SK-N-SH (cell line): ENCODE measurements around the gene PRLR. TPM values are rescaled to one million over a fixed set of nuclear protein-coding genes. Genes with fewer than 3 reads are reported as not detected.

Experiments
- CTCF ChIA-PET: fragments of 300-600, 350-600 bp; formaldehyde crosslinking; extraction: SDS; loops from one replicate; lab custom pipeline; 2021; lab: Yijun Ruan, JAX
- POLR2A ChIA-PET: fragments of 350-600 bp; sonication (Branson Sonifier 250); formaldehyde crosslinking; extraction: SDS; loops from one replicate; lab custom pipeline; 2020; ENCODE audit warnings: antibody characterized with exemption, inconsistent platforms; lab: Yijun Ruan, JAX
- DNase-seq: peaks from one replicate; pipeline ENCODE4 v3.0.0; 2012
- H2AFZ ChIP-seq: fragments of 200-600 bp; sonication (generic); 2 replicates; pipeline ENCODE4 v1.8.1; 2016; ENCODE audit warnings: antibody characterized with exemption, mild to moderate bottlenecking, low read depth
- H3F3A ChIP-seq: fragments of 200-600 bp; sonication (generic); replicated peaks from 2 replicates; pipeline ENCODE3; 2016; ENCODE audit warnings: antibody characterized with exemption, mild to moderate bottlenecking; ENCODE audit not compliant: insufficient read depth
- H3K27ac ChIP-seq, 2 experiments: fragments of 200-500 bp in 1 of 2; fragments of 200-600 bp in 1 of 2; sonication (Bioruptor generic) in 1 of 2; sonication (generic), shearing (Covaris generic) in 1 of 2; 2 replicates each; pipeline versions ENCODE4 v1.5.1 to v1.6.1; 2014 to 2016; ENCODE audit warnings: low read depth in 2 of 2, inconsistent platforms in 1 of 2, low read length in 1 of 2, mild to moderate bottlenecking in 1 of 2, mixed read lengths in 1 of 2
- H3K27me3 ChIP-seq: fragments of 200-600 bp; sonication (generic), shearing (Covaris generic); 2 replicates; pipeline ENCODE4 v1.6.1; 2016; ENCODE audit warnings: mixed run types; ENCODE audit not compliant: insufficient read depth
- H3K36me3 ChIP-seq, 2 experiments: fragments of 200-500 bp in 1 of 2; fragments of 200-600 bp in 1 of 2; sonication (Bioruptor generic) in 1 of 2; sonication (generic) in 1 of 2; replicated peaks in 1 of 2; 2 replicates each; pipeline versions ENCODE3 to v1.5.1; 2014 to 2016; ENCODE audit warnings: low read length in 1 of 2, mild to moderate bottlenecking in 1 of 2; ENCODE audit not compliant: insufficient read depth in 2 of 2, control insufficient read depth in 1 of 2
- H3K4me1 ChIP-seq, 2 experiments: fragments of 200-500 bp in 1 of 2; fragments of 200-600 bp in 1 of 2; sonication (Bioruptor generic) in 1 of 2; sonication (generic), shearing (Covaris generic) in 1 of 2; 2 replicates each; pipeline versions ENCODE4 v1.5.1 to v1.6.1; 2014 to 2016; ENCODE audit warnings: low read depth in 1 of 2, low read length in 1 of 2, mixed run types in 1 of 2; ENCODE audit not compliant: insufficient read depth in 2 of 2, control insufficient read depth in 1 of 2
- H3K4me2 ChIP-seq: fragments of 200-600 bp; sonication (generic), shearing (Covaris generic); 2 replicates; pipeline ENCODE4 v1.6.1; 2017; ENCODE audit warnings: mixed run types
- H3K4me3 ChIP-seq, 2 experiments: fragments of 200-500 bp in 1 of 2; fragments of 200-600 bp in 1 of 2; sonication (Bioruptor generic) in 1 of 2; sonication (generic), shearing (Covaris generic) in 1 of 2; 2 replicates each; pipeline versions ENCODE4 v1.5.1 to v1.8.1; 2014 to 2016; ENCODE audit warnings: low read depth in 2 of 2, inconsistent platforms in 1 of 2, low read length in 1 of 2, mild to moderate bottlenecking in 1 of 2, mixed read lengths in 1 of 2, moderate library complexity in 1 of 2
- H3K79me2 ChIP-seq: fragments of 200-600 bp; sonication (generic); 2 replicates; pipeline ENCODE4 v1.8.1; 2017; ENCODE audit warnings: mild to moderate bottlenecking; ENCODE audit not compliant: insufficient read depth
- H3K9ac ChIP-seq: fragments of 200-600 bp; sonication (generic); 2 replicates; pipeline ENCODE4 v1.6.1; 2017; ENCODE audit warnings: mixed run types
- H3K9me2 ChIP-seq: fragments of 200-600 bp; sonication (generic); 2 replicates; pipeline ENCODE4 v1.6.1; 2017; ENCODE audit warnings: mixed run types
- H3K9me3 ChIP-seq: fragments of 200-600 bp; sonication (generic); 2 replicates; pipeline ENCODE4 v1.6.1; 2017; ENCODE audit warnings: mixed run types, mild to moderate bottlenecking, moderate library complexity
- H4K20me1 ChIP-seq: fragments of 200-600 bp; sonication (generic); 2 replicates; pipeline ENCODE4 v1.6.1; 2017; ENCODE audit warnings: mild to moderate bottlenecking, mixed run types; ENCODE audit not compliant: insufficient read depth
- CHD2 ChIP-seq: fragments of 150-350 bp; IDR thresholded peaks from 2 replicates; pipeline ENCODE4 v1.6.1; 2018; ENCODE audit warnings: low read length; ENCODE audit not compliant: partially characterized antibody
- ELF1 ChIP-seq: IDR thresholded peaks from 2 replicates; pipeline ENCODE4 v1.4.0; 2012
- EZH2phosphoT487 ChIP-seq: fragments of 200-600 bp; sonication (generic); IDR thresholded peaks from 2 replicates; pipeline ENCODE4 v1.6.1; 2017; ENCODE audit warnings: low read depth, mixed run types, mild to moderate bottlenecking, antibody characterized with exemption, moderate library complexity, borderline replicate concordance
- FOSL2 ChIP-seq: IDR thresholded peaks from 2 replicates; pipeline ENCODE4 v1.4.0; 2012; ENCODE audit warnings: low read depth, mild to moderate bottlenecking, moderate library complexity, borderline replicate concordance
- FOXJ3 ChIP-seq: sonication (generic); formaldehyde crosslinking; IDR thresholded peaks from 2 replicates; pipeline ENCODE4 v1.5.1; 2020; ENCODE audit warnings: mild to moderate bottlenecking, missing genetic modification reagents
- FOXM1 ChIP-seq: IDR thresholded peaks from 2 replicates; pipeline ENCODE4 v1.4.0; 2012; ENCODE audit warnings: low read depth, mild to moderate bottlenecking
- GATA2 ChIP-seq: sonication (generic); formaldehyde crosslinking; IDR thresholded peaks from 2 replicates; pipeline ENCODE4 v1.5.0; 2020; ENCODE audit warnings: mild to moderate bottlenecking, missing genetic modification reagents
- MEF2A ChIP-seq: IDR thresholded peaks from 2 replicates; pipeline ENCODE4 v1.4.0; 2012; ENCODE audit warnings: low read depth, borderline replicate concordance
- NFIC ChIP-seq: IDR thresholded peaks from 2 replicates; pipeline ENCODE4 v1.4.0; 2012; ENCODE audit warnings: borderline replicate concordance
- POLR2AphosphoS5 ChIP-seq: IDR thresholded peaks from 2 replicates; pipeline ENCODE4 v1.6.1; 2012; ENCODE audit warnings: low read depth, low read length
- RAD21 ChIP-seq: IDR thresholded peaks from 2 replicates; pipeline ENCODE4 v1.6.1; 2012; ENCODE audit warnings: mild to moderate bottlenecking, low read length
- YY1 ChIP-seq: IDR thresholded peaks from 2 replicates; pipeline ENCODE4 v1.4.0; 2012; ENCODE audit warnings: low read depth, mild to moderate bottlenecking
- WGBS: methylation state at CpG from one replicate; pipeline ENCODE4 v1.1.6; 2017; ENCODE audit warnings: low lambda C conversion rate; 5-methylcytosine and 5-hydroxymethylcytosine counted together
- polyA plus RNA-seq, 3 experiments: library from polyadenylated mRNA; depleted of rRNA; stranded (reverse); fragments of >200 nt; gene quantifications; 2 replicates each; pipeline ENCODE4 v1.2.3, GENCODE V29; 2012
- TF ChIP-seq, protein P1 (sequence below): IDR thresholded peaks from 2 replicates; pipeline ENCODE4; 2012

Gene PRLR
- polyA plus RNA-seq, 1 of the 3 experiments (the other 2 are of a cell fraction): 0.13 TPM

DNA sequence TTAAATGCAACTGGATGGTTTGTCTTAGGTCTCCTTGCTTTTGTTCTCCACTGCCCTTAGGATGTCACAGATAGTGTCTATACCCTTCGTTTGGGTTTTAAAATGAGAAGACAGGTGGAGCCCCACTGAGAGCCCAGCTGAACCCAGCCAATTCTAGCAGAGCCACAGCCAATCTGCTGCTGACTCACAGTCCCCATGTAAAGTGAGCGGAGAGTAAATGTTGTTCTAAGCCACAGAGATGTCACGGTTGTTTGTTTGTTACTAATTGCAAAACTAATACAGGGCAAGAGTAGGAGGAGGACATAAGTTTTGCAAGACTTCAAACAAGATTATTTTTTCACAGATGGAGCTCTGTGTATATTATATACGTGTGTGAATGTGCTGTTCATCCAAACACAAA, 132.1 kb downstream of the PRLR start:
- ChIA-PET CTCF (interaction anchor here (1.0 to 1.1 kb wide), 2 partner anchors 10 to 338 kb away, joined by 3 to 6 read pairs; no protein-coding TSS in a partner anchor), POLR2A (no interaction called here)
- 27% methylated on average over 4 of the region's 4 CpGs for WGBS
- DNase-seq: no peak
- Histone ChIP-seq H3K4me1 (no peaks in the 10 kb centered on the region), H2AFZ (no peak overlapping the region), H3K9ac (no peak overlapping the region), H3F3A (no peaks in the 10 kb centered on the region), H3K36me3 (no peaks in the 10 kb centered on the region), H3K9me3 (no peaks in the 10 kb centered on the region), H3K27ac (no peak overlapping the region), H4K20me1 (no peaks in the 10 kb centered on the region), H3K4me2 (no peak overlapping the region), H3K9me2 (no peaks in the 10 kb centered on the region), H3K4me3 (no peak overlapping the region), H3K27me3 (no peaks in the 10 kb centered on the region; the same call in 1 of the 2 replicates), H3K79me2 (no peaks in the 10 kb centered on the region)
- TF ChIP-seq, protein P1, sequence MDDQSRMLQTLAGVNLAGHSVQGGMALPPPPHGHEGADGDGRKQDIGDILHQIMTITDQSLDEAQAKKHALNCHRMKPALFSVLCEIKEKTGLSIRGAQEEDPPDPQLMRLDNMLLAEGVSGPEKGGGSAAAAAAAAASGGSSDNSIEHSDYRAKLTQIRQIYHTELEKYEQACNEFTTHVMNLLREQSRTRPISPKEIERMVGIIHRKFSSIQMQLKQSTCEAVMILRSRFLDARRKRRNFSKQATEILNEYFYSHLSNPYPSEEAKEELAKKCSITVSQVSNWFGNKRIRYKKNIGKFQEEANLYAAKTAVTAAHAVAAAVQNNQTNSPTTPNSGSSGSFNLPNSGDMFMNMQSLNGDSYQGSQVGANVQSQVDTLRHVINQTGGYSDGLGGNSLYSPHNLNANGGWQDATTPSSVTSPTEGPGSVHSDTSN: no peak

DNA sequence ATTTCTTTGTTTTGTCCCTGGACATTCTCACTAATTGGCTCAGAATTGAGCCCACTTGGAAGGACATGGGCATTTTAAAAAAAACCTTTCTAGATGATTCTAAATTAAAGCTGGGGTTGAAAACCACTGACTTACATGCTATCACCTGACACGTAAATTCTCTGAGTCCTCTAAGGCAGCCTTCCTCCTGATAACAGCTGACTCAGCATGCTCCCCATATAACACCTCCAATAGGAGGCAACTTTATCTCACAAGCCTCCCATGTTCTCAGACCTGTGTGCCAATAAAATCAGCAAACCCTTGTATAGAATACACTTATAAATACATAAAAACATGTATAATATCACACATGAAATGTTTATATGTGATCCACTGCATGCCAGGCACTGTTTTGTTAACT, 133.4 kb downstream of the PRLR start:
- H3K9me3 ChIP-seq: no peaks in the 10 kb centered on the region
- H2AFZ ChIP-seq: no peak overlapping the region
- no peak overlapping the region for H3K4me3 ChIP-seq
- WGBS: 6% methylated on average over 1 of the region's 1 CpG
- H3K27me3 ChIP-seq: no peaks in the 10 kb centered on the region; the same call in 1 of the 2 replicates
- no peak overlapping the region for H3K27ac ChIP-seq
- CTCF ChIA-PET: interaction anchor here (1.5 kb wide), 1 partner anchor 829 kb away, joined by 4 read pairs; no protein-coding TSS in a partner anchor
- no peaks in the 10 kb centered on the region for H3F3A ChIP-seq
- no peak overlapping the region for H3K4me2 ChIP-seq
- POLR2A ChIA-PET: no interaction called here
- H3K79me2 ChIP-seq: no peaks in the 10 kb centered on the region
- H3K9me2 ChIP-seq: no peaks in the 10 kb centered on the region
- no peaks in the 10 kb centered on the region for H3K36me3 ChIP-seq
- H3K9ac ChIP-seq: no peak overlapping the region
- no peak for DNase-seq
- no peaks in the 10 kb centered on the region for H3K4me1 ChIP-seq
- H4K20me1 ChIP-seq: no peaks in the 10 kb centered on the region
- TF ChIP-seq FOXM1 (no peak), GATA2 (CRISPR knock-in tag) (no peak), FOSL2 (no peak), CHD2 (no peak), EZH2phosphoT487 (no peak), NFIC (no peak), MEF2A (no peak), FOXJ3 (CRISPR knock-in tag) (no peak), YY1 (no peak), RAD21 (no peak), POLR2AphosphoS5 (no peak)

DNA sequence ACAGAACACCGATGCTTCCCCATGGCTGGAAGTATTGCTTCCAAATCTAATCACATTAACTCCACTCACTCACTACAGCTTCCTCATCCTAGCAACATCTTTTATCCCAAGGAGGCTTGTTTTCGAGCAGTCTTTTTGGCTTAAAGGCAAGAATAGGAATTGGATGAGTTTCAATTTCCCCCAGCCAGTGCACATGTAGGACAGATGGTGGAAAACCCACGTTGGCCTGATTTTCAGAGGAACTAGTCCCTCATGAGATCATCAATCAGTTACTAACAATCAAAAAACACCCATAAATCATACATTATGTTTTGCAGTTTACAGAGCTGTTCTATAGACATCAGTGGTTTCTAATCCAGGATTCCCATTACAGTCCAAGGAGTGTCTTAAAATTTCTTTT, 134.1 kb downstream of the PRLR start:
- no peak for TF ChIP-seq ELF1
- TF ChIP-seq NFIC: no peak
- DNase-seq: no peak
- Histone ChIP-seq H3K27ac (no peak overlapping the region), H3K9me3 (no peaks in the 10 kb centered on the region), H3K36me3 (no peaks in the 10 kb centered on the region), H2AFZ (no peak overlapping the region), H3K4me2 (no peak overlapping the region), H3K9ac (no peak overlapping the region), H3K27me3 (no peaks in the 10 kb centered on the region; the same call in 1 of the 2 replicates), H3K79me2 (no peaks in the 10 kb centered on the region), H3K4me1 (no peaks in the 10 kb centered on the region), H3F3A (no peaks in the 10 kb centered on the region), H3K4me3 (no peak overlapping the region), H4K20me1 (no peaks in the 10 kb centered on the region), H3K9me2 (no peaks in the 10 kb centered on the region)
- 19% methylated on average over 3 of the region's 3 CpGs for WGBS
- POLR2A ChIA-PET: no interaction called here
- CTCF ChIA-PET: interaction anchor here (1.2 to 1.5 kb wide), 2 partner anchors 87 to 830 kb away, joined by 3 to 4 read pairs; no protein-coding TSS in a partner anchor
